ENCODE data around the gene ZFP64.
"Not testable (repeated sequence)": the region's sequence is repeated elsewhere in the genome, so short reads cannot be mapped to it uniquely, and the experiment has no call there.

Gene ZFP64

GRCh38 chr20:52191132-52191915 is at the start of gene ZFP64:
TSS of gene ZFP64 (minus strand) at chr20:52191779. CDS start at chr20:52191636, 143 bp downstream.
- peak; percentile 75 for DNase-seq

- DNase-seq, result no peak
These were observed 49.2 kb upstream of the ZFP64 start for GRCh38 chr20:52240802-52241201.

GRCh38 chr20:52239102-52239501 is 47.5 kb upstream of the ZFP64 start:
- no peak for DNase-seq

GRCh38 chr20:52236292-52236691 is 44.7 kb upstream of the ZFP64 start:
- DNase-seq, result no peak

GRCh38 chr20:52235129-52235528 is 43.5 kb upstream of the ZFP64 start:
- no peak for DNase-seq

GRCh38 chr20:52234302-52235045 is 42.9 kb upstream of the ZFP64 start:
- no peak for DNase-seq

GRCh38 chr20:52231230-52231746 is 39.7 kb upstream of the ZFP64 start:
- no peak for DNase-seq

GRCh38 chr20:52230409-52230808 is 38.8 kb upstream of the ZFP64 start:
- no peak for DNase-seq

GRCh38 chr20:52229346-52229745 is 37.8 kb upstream of the ZFP64 start:
- DNase-seq, result not testable (repeated sequence)

- no peak for DNase-seq
These were observed 34.8 kb upstream of the ZFP64 start for GRCh38 chr20:52226370-52226769.

GRCh38 chr20:52224920-52225319 is 33.3 kb upstream of the ZFP64 start:
- DNase-seq, result no peak

- DNase-seq, result not testable (repeated sequence)
These were observed 29.8 kb upstream of the ZFP64 start for GRCh38 chr20:52221362-52221761.

- not testable (repeated sequence) for DNase-seq
These were observed 29.3 kb upstream of the ZFP64 start for GRCh38 chr20:52220891-52221290.

- DNase-seq, result no peak
These were observed 27.9 kb upstream of the ZFP64 start for GRCh38 chr20:52219441-52219840.

- DNase-seq, result no peak
These were observed 26.3 kb upstream of the ZFP64 start for GRCh38 chr20:52217689-52218395.

GRCh38 chr20:52213995-52214394 is 22.4 kb upstream of the ZFP64 start:
- DNase-seq, result no peak

GRCh38 chr20:52212943-52213342 is 21.4 kb upstream of the ZFP64 start:
- DNase-seq, result no peak

GRCh38 chr20:52210037-52210990 is 18.7 kb upstream of the ZFP64 start:
- no peak for DNase-seq

GRCh38 chr20:52209154-52209571 is 17.6 kb upstream of the ZFP64 start:
- no peak for DNase-seq

GRCh38 chr20:52207020-52207810 is 15.6 kb upstream of the ZFP64 start:
- no peak for DNase-seq

- DNase-seq, result no peak
These were observed 12.6 kb upstream of the ZFP64 start for GRCh38 chr20:52204136-52204535.

All from GDM1 (cell line).